Measurements from ENCODE around the gene PKN2.

- TF ChIP-seq EP300 (IDR thresholded peaks at IDR 0.05; ENCODE audit: low read depth) (no peak), CTCF (IDR thresholded peaks at IDR 0.05) (no peak), POLR2A (IDR thresholded peaks at IDR 0.05) (no peak), POLR2AphosphoS5 (IDR thresholded peaks at IDR 0.05) (no peak)
Measured at GRCh38 chr1:88691540-88691939, 7.5 kb downstream of the PKN2 start.

Measured in transverse colon (tissue), 4 donors.